ENCODE data around the gene KRT26. TPM values are rescaled to one million over a fixed set of nuclear protein-coding genes. Genes with fewer than 3 reads are reported as not detected.

KRT26 gene
- total RNA-seq, 1 experiment from 2014 or later, result not detected

GRCh38 chr17:40791787-40792436, 19.9 kb upstream of the KRT26 start:
- no peaks in the 10 kb centered on the region for H3K36me3 Mint-ChIP-seq (ENCODE audit: insufficient read depth in 1 of 3, low read depth in 3 of 3)
- Histone ChIP-seq H3K79me1 (ENCODE audit: insufficient read depth, low read depth, low read length, poor library complexity, severe bottlenecking) (no peaks in the 10 kb centered on the region), H3K9ac (ENCODE audit: extremely low read depth, insufficient read length, low read length) (no peak overlapping the region), H3K27ac (ENCODE audit: insufficient read length, low read depth, low read length) (no peak overlapping the region), H3K9me3 (ENCODE audit: control insufficient read depth, low read depth, low read length) (no peaks in the 10 kb centered on the region), H3K23me2 (ENCODE audit: insufficient read length, low read depth, low read length, poor library complexity, severe bottlenecking) (no peaks in the 10 kb centered on the region), H2BK5ac (ENCODE audit: insufficient read length, low read length) (no peak overlapping the region), H3K18ac (ENCODE audit: insufficient read length, low read depth, low read length) (no peak overlapping the region), H4K5ac (ENCODE audit: insufficient read length, low read depth, low read length) (no peak overlapping the region), H3K4me2 (ENCODE audit: insufficient read depth, insufficient read length, low read length) (no peak overlapping the region), H3K14ac (ENCODE audit: insufficient read depth, low read length) (no peak overlapping the region), H3K27me3 (ENCODE audit: insufficient read depth, low read length) (no peaks in the 10 kb centered on the region), H3K23ac (ENCODE audit: insufficient read length, low read depth, low read length) (no peak overlapping the region), H4K20me1 (ENCODE audit: control insufficient read depth, insufficient read depth, insufficient read length) (no peaks in the 10 kb centered on the region), H2BK15ac (ENCODE audit: low read depth, low read length) (no peak overlapping the region), H2AFZ (ENCODE audit: low read length) (no peak overlapping the region), H4K91ac (ENCODE audit: insufficient read length, low read depth, low read length) (no peak overlapping the region), H2AK5ac (ENCODE audit: insufficient read length, low read length) (no peak overlapping the region), H3K4me1 (ENCODE audit: insufficient read depth, low read length) (no peaks in the 10 kb centered on the region), H2BK20ac (ENCODE audit: low read depth, low read length, poor library complexity, severe bottlenecking) (no peak overlapping the region), H3K4ac (ENCODE audit: low read depth, low read length) (no peak overlapping the region), H2BK12ac (ENCODE audit: insufficient read length, low read depth, low read length) (no peak overlapping the region), H3K56ac (ENCODE audit: insufficient read length, low read depth, low read length) (no peak overlapping the region), H3K79me2 (ENCODE audit: insufficient read depth, low read length) (no peaks in the 10 kb centered on the region), H2BK120ac (ENCODE audit: low read depth, low read length, poor library complexity, severe bottlenecking) (no peak overlapping the region), H4K8ac (replicated peaks; ENCODE audit: insufficient read length, low read depth, low read length) (no peak overlapping the region), H3T11ph (ENCODE audit: low read length) (no peak overlapping the region)
- no peak overlapping the region for H3K27ac Mint-ChIP-seq
- peak; percentile 77 for TF ChIP-seq CTCF (conservative IDR thresholded peaks at IDR 0.05)
- whole genome bisulfite sequencing (ENCODE audit: extremely low coverage, insufficient read length, low lambda C conversion rate), result no CpG with 5 or more reads among the region's 6 CpGs
- no peaks in the 10 kb centered on the region for H3K9me3 Mint-ChIP-seq
- H3K4me1 Mint-ChIP-seq, result no peaks in the 10 kb centered on the region; a peak in 1 of 4 replicates
- no peak for DNase-seq
- peaks cover 16% of the 10 kb centered on the region for H3K27me3 Mint-ChIP-seq (ENCODE audit: low read depth)
- H3K4me3 Mint-ChIP-seq, result no peak overlapping the region
